ENCODE results near the gene SLC25A42.

DNA sequence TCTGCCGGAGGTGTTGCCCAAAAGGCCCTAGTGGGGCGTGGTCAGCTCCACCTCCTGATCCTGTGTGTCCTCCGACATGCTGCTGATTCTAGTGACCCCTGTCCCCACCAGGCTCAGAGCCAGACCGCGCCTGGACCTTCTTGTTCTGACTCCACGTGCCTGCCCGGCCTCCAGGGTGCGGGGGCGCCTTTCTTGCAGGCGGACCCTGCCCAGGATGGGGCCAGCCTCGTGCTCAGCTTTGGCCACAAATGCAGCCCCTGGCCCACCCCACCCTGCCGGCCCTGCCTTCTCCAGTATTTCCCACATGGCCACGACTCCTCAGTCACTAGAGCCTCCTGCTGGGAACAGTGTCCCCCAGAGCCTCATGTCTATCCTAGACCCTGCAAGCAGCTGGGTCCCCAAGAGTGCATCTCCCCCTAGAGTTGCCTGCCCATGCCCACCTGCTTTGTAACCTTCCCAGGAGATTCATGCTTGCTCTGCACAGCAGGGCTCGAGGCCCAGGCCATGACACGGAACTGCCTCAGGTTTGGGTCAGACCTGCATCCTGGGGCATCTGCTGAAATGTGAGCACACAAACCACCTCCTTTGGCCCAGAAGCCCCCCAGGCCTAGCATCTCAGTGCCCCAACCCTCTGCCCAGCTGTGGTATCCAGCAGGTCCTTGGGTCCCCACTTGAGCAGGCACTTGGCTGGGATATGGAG lies 47.5 kb downstream of the SLC25A42 start:
- TF ChIP-seq CTCF (IDR thresholded peaks at IDR 0.05) (no peak), POLR2A (IDR thresholded peaks at IDR 0.05) (no peak)
